Gastrocnemius medialis (tissue), 4 donors: ENCODE measurements around the gene JADE2. TPM values are rescaled to one million over a fixed set of nuclear protein-coding genes. Genes with fewer than 3 reads are reported as not detected.
A peak's percentile ranks its signal among the peaks of the same experiment; 100 is the strongest.
"Not testable (repeated sequence)": the region's sequence is repeated elsewhere in the genome, so short reads cannot be mapped to it uniquely, and the experiment has no call there.

ENCODE experiments used
- ATAC-seq, 2 donors: fragments of 150-250 bp; one replicate each; pipeline ENCODE4 v1.9.1; 2016
- DNase-seq, 2 donors: peaks; one replicate each; pipeline ENCODE4 v3.0.0-alpha.2; 2019
- H3K27ac ChIP-seq, 4 donors: fragments of 200-600 bp; sonication (generic); 1 replicate in 1 of 4; 2 replicates in 3 of 4; pipeline ENCODE4 v1.5.1; 2016 to 2018; ENCODE audit warnings: mild to moderate bottlenecking in 2 of 4, moderate library complexity in 1 of 4
- H3K27me3 ChIP-seq, 3 donors: fragments of 200-600 bp; sonication (generic) in 2 of 3; 1 replicate in 1 of 3; 2 replicates in 2 of 3; pipeline versions ENCODE4 v1.5.1 to v1.6.0; 2016 to 2019; ENCODE audit warnings: mild to moderate bottlenecking in 1 of 3, moderate library complexity in 1 of 3
- H3K36me3 ChIP-seq, 2 donors: fragments of 200-600 bp; sonication (generic) in 1 of 2; one replicate each; pipeline ENCODE4 v1.5.1; 2017 to 2018
- H3K4me1 ChIP-seq, 2 donors: fragments of 200-600 bp; sonication (generic) in 1 of 2; one replicate each; pipeline ENCODE4 v1.5.1; 2016 to 2017; ENCODE audit warnings: mild to moderate bottlenecking in 2 of 2
- H3K4me3 ChIP-seq, 4 donors: fragments of 200-600 bp; sonication (generic) in 3 of 4; 1 replicate in 1 of 4; 2 replicates in 3 of 4; pipeline ENCODE4 v1.5.1; 2016 to 2019; ENCODE audit warnings: mild to moderate bottlenecking in 2 of 4
- H3K9me3 ChIP-seq, 3 donors: fragments of 200-600 bp; sonication (generic) in 2 of 3; 1 replicate in 1 of 3; 2 replicates in 2 of 3; pipeline ENCODE4 v1.5.1; 2016 to 2019
- POLR2A ChIP-seq, 2 donors: fragments of 450-650 bp; IDR thresholded peaks; one replicate each; pipeline ENCODE4 v1.6.1; 2017; ENCODE audit warnings: antibody characterized with exemption in 2 of 2, mild to moderate bottlenecking in 2 of 2, moderate library complexity in 2 of 2
- in situ Hi-C, 4 donors: fragments of 200-750 bp; cut with MboI; loops; one replicate each; pipeline versions ENCODE4 v1.15.0 to v1.8.0; 2017; ENCODE audit warnings: low sequenced_read_pairs in 4 of 4
- intact Hi-C: fragments of 100-400 bp; cut with DNase I; formaldehyde crosslinking; loops from one replicate; pipeline ENCODE4 v1.15.1; 2023; ENCODE audit warnings: low total_unique reads
- total RNA-seq, 4 donors: library from RNA; depleted of rRNA; stranded (reverse); fragments of >200 nt; gene quantifications; one replicate each; pipeline versions ENCODE4 v1.1.0 to v1.2.3, GENCODE V29; 2016
- TF ChIP-seq, protein P1 (sequence below), 5 experiments: fragments of 450-650 bp in 3 of 5; fragments of 200-600 bp in 2 of 5; sonication (generic) in 2 of 5; IDR thresholded peaks in 4 of 5; conservative IDR thresholded peaks in 1 of 5; 1 replicate in 4 of 5; 2 replicates in 1 of 5; pipeline ENCODE4 v1.5.1; 2016 to 2019; ENCODE audit warnings: antibody characterized with exemption in 5 of 5, mild to moderate bottlenecking in 3 of 5, moderate library complexity in 3 of 5

The JADE2 gene
- total RNA-seq, 4 donors from 2014 or later = 17.3 to 44.5 (median 19.8) TPM

DNA sequence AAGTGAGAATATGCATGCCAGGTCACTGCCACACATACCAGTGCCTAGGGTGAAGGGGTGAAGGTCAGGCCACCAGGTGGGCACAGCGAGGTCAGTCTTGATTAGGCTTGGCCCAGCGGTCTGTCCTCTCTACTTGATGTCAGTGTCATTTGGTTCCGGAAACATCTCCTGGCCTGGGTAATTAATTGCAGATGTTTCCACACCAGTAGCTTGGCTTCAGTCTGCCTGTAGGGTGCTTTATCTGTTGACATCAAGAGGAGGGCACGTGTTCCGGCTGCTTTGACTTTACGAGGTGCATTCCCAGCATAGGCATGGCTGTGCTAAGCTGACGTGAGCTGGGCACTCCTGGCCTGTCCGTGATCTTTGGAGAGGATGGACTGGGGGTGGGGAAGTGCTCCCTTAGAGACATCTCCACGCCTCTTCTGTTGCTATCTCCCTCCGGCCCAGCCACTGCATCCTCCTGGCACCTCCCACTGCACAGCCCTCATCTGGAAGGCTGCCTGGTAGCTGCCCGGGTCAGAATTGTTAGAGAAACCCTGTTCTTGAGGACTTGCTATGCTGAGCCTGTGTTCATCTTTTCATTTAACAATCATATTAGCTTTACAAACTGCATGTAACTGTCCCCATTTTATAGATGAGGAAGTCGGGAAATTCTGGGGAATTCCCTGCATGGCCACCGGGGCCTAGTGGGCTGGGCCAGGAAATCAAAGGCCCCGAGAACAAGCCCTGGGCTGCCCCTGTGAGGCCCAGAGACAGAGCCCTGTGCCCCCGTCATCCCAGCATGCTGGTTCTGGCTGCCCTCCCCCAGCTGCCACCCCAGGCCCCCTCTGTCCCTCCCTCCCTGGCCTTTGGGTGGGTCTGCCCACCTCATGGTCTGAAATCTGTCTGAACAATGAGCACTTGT lies 29.1 kb downstream of the JADE2 start:
- Histone ChIP-seq H3K4me1 (peaks cover 27 to 39% of the 10 kb centered on the region in 2 donors), H3K27ac (peak overlapping the region; percentile 32 to 83 (median 61)), H3K36me3 (no peaks in the 10 kb centered on the region), H3K27me3 (no peaks in the 10 kb centered on the region), H3K4me3 (no peak overlapping the region), H3K9me3 (no peaks in the 10 kb centered on the region)
- intact Hi-C loops (no loop called here), in situ Hi-C loops (no loop called here)
- peak; percentile 50 to 70 for DNase-seq
- ATAC-seq = peak; percentile 88 to 92
- TF ChIP-seq POLR2A (IDR thresholded peaks at IDR 0.05) = no peak
- TF ChIP-seq, protein P1, sequence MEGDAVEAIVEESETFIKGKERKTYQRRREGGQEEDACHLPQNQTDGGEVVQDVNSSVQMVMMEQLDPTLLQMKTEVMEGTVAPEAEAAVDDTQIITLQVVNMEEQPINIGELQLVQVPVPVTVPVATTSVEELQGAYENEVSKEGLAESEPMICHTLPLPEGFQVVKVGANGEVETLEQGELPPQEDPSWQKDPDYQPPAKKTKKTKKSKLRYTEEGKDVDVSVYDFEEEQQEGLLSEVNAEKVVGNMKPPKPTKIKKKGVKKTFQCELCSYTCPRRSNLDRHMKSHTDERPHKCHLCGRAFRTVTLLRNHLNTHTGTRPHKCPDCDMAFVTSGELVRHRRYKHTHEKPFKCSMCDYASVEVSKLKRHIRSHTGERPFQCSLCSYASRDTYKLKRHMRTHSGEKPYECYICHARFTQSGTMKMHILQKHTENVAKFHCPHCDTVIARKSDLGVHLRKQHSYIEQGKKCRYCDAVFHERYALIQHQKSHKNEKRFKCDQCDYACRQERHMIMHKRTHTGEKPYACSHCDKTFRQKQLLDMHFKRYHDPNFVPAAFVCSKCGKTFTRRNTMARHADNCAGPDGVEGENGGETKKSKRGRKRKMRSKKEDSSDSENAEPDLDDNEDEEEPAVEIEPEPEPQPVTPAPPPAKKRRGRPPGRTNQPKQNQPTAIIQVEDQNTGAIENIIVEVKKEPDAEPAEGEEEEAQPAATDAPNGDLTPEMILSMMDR (IDR thresholded peaks at IDR 0.05 in 4 of 5, conservative IDR thresholded peaks at IDR 0.05 in 1 of 5) = no peak

DNA sequence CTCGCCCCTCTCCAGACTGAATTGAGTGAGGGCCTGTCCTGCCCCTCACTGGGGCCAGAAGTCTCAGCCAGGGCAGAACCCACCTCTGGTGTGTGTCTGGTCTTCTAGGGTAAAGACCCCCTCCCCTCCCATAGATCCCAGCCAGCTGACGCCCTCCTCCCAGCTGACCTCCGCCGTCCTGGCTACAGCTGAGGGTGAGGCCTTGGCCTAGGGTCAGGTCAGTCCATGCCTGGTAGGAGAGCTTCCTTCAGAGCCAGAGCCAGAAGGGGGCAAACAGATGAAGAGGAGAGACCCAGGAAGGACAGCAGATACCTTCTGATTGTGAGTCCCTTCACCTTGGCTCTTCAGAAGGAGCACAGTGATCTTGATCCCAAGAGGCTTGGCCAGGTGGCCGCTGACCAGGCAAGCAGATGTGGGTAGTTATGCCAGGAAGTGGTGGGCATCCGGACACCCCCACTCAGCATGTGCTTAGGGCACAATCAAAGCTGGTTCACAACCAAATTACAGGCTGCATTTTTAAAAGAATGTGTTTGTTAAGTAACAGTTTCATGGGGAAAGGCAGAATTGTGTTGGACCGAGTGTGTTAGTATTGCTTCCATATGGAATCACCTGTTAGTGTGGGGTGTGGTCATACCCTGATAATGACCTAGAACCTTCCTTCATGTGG lies 29.9 kb downstream of the JADE2 start:
- peaks cover 0 to 6% of the 10 kb centered on the region in 2 donors for H3K36me3 ChIP-seq
- TF ChIP-seq, protein P1 (IDR thresholded peaks at IDR 0.05 in 4 of 5, conservative IDR thresholded peaks at IDR 0.05 in 1 of 5) = no peak
- no peak for TF ChIP-seq POLR2A (IDR thresholded peaks at IDR 0.05)
- H3K27ac ChIP-seq = peak overlapping the region; percentile 28 to 83 (median 61)
- H3K27me3 ChIP-seq = no peaks in the 10 kb centered on the region
- ATAC-seq (no peak), DNase-seq (no peak)
- in situ Hi-C loops = no loop called here
- intact Hi-C loops = no loop called here
- no peak overlapping the region for H3K4me3 ChIP-seq
- no peaks in the 10 kb centered on the region for H3K9me3 ChIP-seq
- peaks cover 27 to 35% of the 10 kb centered on the region in 2 donors for H3K4me1 ChIP-seq

DNA sequence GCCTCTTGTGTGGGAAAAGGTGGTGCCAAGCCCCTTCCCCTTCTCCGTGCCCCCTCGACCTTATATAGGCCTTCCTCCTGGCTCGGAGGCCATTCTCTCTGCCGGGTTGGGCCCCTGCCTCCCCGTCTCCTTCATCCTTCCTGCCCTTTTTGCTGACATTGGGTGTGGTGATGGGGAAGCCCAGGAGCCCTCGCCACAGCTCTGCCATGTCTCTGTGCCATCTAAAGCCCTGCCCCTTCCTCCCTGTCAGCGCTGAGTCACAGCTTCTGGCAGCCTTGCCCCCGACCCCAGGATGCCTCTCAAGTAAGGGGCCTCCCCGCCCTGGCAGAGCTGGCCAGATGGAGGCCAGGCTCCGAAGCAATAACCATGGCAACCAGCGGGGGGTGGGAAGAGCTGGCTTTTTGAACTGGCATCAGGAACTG lies 30.4 kb downstream of the JADE2 start:
- peak in 1 of 2 donors; percentile 40 for DNase-seq
- no peak for TF ChIP-seq POLR2A (IDR thresholded peaks at IDR 0.05)
- TF ChIP-seq, protein P1 (IDR thresholded peaks at IDR 0.05 in 4 of 5, conservative IDR thresholded peaks at IDR 0.05 in 1 of 5) = no peak
- H3K27ac ChIP-seq = peak overlapping the region in 3 of 4 donors; percentile 57 to 83 (median 65)
- no peaks in the 10 kb centered on the region for H3K27me3 ChIP-seq
- no peak overlapping the region for H3K4me3 ChIP-seq
- in situ Hi-C loops (no loop called here), intact Hi-C loops (no loop called here)
- H3K9me3 ChIP-seq = no peaks in the 10 kb centered on the region
- peaks cover 27 to 35% of the 10 kb centered on the region in 2 donors for H3K4me1 ChIP-seq
- peaks cover 0 to 12% of the 10 kb centered on the region in 2 donors for H3K36me3 ChIP-seq
- ATAC-seq = no peak

DNA sequence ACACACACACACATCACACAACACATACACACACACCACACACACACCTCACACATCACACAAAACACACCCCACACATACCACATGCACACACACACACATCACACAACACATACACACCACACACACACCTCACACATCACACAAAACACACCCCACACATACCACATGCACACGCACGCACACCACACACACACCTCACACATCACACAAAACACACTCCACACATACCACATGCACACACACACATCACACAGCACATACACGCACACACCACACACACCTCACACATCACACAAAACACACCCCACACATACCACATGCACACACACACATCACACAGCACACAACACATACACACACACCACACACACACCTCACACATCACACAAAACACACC lies 31.1 kb downstream of the JADE2 start:
- H3K9me3 ChIP-seq, H3K4me3 ChIP-seq, H3K27ac ChIP-seq, DNase-seq, H3K27me3 ChIP-seq, in situ Hi-C loops, ATAC-seq, intact Hi-C loops: not testable (repeated sequence)
- Histone ChIP-seq H3K36me3 (peaks cover 0 to 19% of the 10 kb centered on the region in 2 donors), H3K4me1 (peaks cover 30 to 35% of the 10 kb centered on the region in 2 donors)

DNA sequence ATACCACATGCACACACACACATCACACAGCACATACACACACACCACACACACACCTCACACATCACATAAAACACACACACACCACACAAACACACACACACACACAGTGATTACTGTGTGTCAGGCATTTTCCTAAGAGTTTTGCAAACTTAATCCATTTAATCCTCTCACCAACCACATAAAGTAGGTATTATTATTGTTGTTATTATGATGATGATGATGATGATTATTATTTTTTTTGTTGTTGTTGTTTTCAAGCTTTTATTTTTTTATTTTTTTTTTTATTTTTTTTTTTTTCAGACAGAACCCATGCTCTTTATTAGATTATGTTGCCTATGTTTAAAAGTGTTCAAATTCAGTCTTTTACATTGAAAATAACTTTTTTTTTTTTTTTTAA lies 31.5 kb downstream of the JADE2 start:
- no peak for TF ChIP-seq POLR2A (IDR thresholded peaks at IDR 0.05)
- TF ChIP-seq, protein P1 (IDR thresholded peaks at IDR 0.05 in 4 of 5, conservative IDR thresholded peaks at IDR 0.05 in 1 of 5) = no peak
- H3K27ac ChIP-seq = no peak overlapping the region
- peaks cover 34 to 35% of the 10 kb centered on the region in 2 donors for H3K4me1 ChIP-seq
- DNase-seq = no peak
- no peaks in the 10 kb centered on the region for H3K27me3 ChIP-seq
- intact Hi-C loops = no loop called here
- peaks cover 0 to 23% of the 10 kb centered on the region in 2 donors for H3K36me3 ChIP-seq
- no peak for ATAC-seq
- no peaks in the 10 kb centered on the region for H3K9me3 ChIP-seq
- in situ Hi-C loops = no loop called here
- no peak overlapping the region for H3K4me3 ChIP-seq
